SK-N-SH (cell line): ENCODE measurements around the gene TFCP2.

ENCODE experiments used
- CTCF ChIP-seq: fragments of 200-600 bp; sonication (generic); IDR thresholded peaks from 2 replicates; pipeline ENCODE4 v1.6.1; 2017; ENCODE audit warnings: antibody characterized with exemption, mild to moderate bottlenecking, moderate library complexity
- GABPA ChIP-seq: IDR thresholded peaks from 2 replicates; pipeline ENCODE4 v1.4.0; 2012; ENCODE audit warnings: low read depth, mild to moderate bottlenecking
- JUND ChIP-seq: IDR thresholded peaks from 2 replicates; pipeline ENCODE4 v1.4.0; 2012
- MEF2A ChIP-seq: IDR thresholded peaks from 2 replicates; pipeline ENCODE4 v1.4.0; 2012; ENCODE audit warnings: low read depth, borderline replicate concordance
- USF1 ChIP-seq: IDR thresholded peaks from 2 replicates; pipeline ENCODE4 v1.4.0; 2012; ENCODE audit warnings: low read depth, borderline replicate concordance
- YY1 ChIP-seq: IDR thresholded peaks from 2 replicates; pipeline ENCODE4 v1.4.0; 2012; ENCODE audit warnings: low read depth, mild to moderate bottlenecking

GRCh38 chr12:51208016-51208660 is 35.2 kb upstream of the TFCP2 start:
- TF ChIP-seq JUND (no peak), CTCF (no peak), MEF2A (no peak), USF1 (no peak), YY1 (no peak), GABPA (no peak)
